GM18520 (cell line): ENCODE measurements around the gene SLC2A6.

Source experiments
- ATAC-seq: cut with Tn5 transposase; IDR thresholded peaks from one replicate; pipeline ENCODE4 v1.9.1; 2021; ENCODE audit not compliant: unreplicated experiment

SLC2A6 gene

DNA sequence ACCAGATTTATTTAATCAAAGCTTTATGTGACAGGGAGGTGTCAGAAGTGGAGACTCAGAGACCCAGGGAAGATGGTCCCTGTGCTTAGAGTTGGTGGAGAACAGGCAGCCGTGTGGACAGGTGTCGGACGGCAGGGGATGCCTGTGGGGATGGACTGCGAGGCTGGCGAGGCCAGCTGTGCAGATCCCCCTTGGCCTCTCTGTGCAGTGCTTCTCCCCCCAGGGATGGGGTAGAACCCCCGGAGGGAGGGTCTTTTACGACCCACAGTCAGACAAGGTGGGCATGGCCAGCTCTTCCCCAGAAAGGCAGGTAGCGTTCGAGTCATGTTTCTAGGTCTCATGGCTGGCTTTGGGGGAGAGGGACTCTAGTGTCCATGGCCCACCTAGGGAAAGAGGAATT lies 4.7 kb upstream of the SLC2A6 start:
- ATAC-seq: no peak

DNA sequence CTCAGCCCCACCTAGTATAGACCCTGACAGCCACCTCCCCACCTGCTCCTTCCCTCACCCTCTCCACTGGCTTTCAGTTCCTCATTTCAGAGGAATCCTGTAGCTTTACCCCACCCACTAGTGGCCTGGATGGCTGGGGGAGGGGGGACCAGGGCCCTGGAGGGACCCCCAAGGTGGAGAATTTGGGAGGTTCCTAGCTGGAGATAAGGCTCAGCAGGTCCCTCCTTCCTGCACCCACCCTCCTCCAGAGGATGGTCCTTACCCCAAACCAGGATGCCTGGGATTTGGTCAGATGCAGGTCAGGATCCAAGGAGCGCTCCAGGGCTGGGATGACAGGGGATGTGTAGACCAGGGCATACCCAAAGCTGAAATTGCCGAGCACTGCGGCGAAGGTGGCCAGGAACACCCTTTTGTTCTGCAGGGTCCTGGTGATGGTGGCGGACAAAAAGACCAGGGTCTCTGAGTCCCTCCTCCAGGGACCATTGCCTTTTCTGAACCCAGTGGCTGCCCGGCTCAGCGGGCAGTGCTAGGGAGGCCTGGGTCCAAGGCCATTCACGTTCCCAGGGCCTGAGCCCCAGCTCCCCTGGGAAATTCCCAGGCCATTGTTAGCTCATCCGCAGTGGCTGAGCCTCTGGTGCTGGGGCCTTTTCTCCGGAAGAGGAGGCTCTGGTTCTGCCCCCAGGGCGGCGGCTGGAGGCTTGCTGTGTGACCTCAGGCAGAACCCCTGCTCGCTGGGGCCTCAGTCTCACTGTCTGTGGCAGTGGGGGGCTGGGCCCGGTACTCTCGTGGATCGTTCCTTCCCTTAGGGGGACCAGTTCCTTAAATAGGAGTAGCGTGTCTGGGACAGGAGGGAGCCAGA lies 678 bp downstream of the SLC2A6 start:
- peak; percentile 5 for ATAC-seq

DNA sequence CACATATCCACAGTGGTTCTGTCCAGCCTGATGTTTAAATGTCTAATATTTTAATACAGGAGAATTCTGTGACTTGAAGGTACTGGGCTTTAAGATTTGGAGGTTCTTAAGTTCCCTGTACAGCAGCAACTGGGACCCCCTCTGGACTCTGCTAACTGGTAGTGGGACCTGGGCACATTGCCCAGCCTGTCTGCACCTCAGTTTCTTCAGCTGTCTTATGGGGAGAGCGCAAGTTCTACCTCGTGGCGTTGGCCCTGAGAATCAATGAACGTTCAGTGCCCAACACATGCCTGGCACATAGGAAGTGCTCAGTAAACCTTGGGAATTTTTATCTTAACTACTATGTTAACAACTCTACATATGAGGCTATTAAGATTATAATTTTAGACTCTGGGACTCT lies 1.4 kb downstream of the SLC2A6 start:
- ATAC-seq: no peak

DNA sequence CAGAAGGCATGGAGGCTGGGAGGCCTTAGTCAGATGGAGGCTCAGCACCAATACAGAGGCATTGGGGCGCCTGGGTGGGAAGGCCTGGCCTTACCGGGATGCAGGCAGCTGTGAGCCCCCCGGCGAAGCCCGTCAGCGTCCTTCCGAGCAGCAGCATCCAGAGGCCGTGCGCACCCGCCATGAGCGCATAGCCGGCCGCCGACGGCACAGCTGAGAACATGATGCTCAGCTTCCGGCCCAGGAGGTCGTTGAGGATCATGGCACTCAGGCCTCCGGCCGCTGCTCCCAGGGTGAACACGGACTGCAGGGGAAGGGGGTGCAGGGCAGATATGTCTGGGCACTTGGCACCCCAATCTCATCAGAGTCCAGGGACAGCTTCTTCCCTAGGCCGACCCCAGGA lies 2.0 kb downstream of the SLC2A6 start:
- ATAC-seq: no peak

DNA sequence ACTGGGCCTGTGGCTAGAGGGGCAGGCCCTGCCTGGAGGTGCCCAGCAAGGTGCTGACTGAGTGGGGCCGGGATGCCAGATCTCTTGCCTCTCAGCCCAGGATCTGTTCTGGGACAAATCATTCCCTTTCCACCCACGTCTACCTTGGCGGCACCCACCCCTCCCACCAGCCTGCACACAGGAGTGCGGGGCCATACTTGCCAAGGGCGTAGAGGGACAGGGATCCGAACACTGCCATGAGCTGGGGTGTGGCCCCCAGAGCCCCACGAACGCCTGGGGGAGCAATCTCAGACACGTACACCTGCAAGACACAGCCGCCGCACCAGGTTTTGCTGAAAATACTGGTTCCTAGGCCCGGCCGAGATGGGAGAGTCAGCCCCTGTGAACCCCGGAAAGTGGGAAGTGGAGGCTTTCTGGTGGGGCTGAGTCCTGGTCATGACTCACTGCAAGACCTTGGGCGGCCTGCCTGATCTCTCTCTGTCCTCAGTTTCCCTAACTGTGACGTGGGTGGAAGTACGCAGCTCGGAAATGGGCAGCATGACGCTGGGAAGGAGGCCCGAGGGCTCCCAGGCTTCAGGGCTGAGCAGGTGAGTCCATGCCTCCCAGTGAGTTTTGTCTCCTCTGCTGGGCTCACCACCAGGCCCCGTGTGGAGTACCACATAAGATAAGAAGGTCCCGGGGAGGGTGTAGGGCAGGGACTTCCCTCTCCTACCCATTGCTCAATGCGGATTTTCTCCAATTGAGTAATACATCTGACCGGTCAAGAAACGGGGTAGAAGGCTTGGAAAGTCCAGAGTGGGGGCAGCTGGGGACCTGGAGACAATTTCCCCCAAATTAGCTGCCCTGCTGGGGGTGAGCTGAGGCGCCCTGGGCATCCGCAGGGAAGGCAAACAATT lies 2.6 kb downstream of the SLC2A6 start:
- no peak for ATAC-seq

DNA sequence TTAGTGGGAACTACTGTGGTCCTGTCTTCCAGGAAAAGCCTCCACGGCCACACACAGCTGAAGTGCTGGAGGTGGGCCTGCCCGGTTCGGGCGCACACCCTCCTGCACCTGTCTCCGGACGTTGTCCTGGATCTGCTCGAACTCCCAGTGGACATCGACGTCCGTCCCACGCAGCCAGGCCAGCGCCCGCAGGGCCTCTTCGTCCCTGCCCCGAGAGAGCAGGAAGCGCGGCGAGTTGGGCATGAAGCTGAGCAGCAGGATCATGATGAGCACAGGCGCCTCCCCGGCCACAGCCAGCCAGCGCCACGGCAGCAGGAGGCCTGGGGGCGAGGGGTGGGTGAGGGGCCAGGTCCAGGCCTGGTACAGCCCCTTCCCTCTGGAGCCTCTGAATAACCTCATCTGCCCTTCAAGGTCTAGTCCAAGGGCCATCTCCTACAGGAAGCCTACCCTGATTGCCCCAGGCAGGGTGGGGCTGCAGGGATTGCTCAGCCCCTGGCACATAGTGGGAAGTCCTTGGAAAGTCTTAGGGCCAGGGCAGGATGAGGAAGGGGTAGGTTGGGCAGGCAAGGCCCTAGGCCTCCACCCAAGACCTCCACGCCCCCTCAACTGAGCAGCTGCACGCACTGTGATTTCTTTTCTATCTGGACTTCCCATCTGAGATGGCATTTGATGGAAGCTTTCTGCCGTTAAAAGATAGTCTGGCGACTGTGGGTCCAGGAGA lies 3.4 kb downstream of the SLC2A6 start:
- ATAC-seq: no peak

DNA sequence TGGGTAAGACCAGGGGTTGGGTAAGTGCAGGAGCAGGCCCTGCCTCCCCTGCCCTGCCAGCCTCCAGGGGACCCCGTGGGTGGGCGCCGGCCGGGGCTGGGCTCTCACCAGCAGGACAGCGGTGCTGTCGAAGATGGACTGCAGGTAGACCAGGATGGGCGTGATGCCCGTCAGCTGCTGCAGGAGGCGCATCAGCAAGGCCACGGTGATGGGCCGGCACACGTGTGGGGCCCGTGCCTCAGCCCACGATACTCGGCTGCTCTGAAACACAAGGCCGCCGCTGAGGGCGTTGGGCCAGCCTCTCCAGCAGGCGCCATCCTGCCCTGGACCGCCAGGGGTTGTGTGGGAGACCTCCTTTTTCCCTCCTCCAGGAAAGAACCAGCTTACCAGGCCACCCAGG lies 4.0 kb downstream of the SLC2A6 start:
- ATAC-seq: no peak

DNA sequence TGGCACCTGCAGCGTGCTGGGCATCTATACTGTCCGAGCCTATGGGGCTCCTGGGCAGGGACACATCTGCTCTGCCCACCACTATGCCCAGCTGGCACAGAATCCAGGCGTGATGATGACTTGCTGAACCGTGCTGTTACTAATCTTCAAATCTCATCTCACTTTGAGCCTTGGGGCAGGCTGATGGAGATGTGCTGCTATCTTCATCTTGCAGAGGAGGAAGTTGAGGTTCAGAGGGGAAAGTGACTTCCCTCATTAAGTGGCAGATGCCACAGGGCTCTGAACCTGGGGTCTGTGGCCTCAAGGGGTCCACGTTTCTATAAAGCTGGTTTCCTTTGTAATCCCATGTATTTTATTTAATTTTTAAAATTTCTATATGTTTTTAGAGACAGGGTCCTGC lies 4.7 kb downstream of the SLC2A6 start:
- ATAC-seq: no peak

DNA sequence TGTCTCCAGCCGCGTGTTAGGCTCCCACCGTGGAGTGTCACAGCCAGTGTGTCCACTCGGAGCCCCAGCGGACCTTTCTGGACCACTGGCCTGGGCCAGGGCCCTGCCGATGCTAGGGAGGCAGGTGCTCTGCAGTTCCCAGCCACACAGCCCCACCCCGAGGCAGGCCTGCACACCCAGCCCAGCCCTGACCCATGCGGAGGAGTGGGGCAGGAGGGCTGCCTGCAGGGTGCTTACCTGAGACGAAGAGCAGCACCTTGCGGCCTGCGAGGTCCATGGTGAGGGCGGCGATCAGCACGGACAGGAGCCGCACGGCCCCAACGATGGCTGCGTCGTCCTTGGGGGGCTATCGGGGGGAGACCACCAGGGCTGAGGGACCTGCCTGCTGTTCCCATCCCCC lies 5.2 kb downstream of the SLC2A6 start:
- no peak for ATAC-seq

DNA sequence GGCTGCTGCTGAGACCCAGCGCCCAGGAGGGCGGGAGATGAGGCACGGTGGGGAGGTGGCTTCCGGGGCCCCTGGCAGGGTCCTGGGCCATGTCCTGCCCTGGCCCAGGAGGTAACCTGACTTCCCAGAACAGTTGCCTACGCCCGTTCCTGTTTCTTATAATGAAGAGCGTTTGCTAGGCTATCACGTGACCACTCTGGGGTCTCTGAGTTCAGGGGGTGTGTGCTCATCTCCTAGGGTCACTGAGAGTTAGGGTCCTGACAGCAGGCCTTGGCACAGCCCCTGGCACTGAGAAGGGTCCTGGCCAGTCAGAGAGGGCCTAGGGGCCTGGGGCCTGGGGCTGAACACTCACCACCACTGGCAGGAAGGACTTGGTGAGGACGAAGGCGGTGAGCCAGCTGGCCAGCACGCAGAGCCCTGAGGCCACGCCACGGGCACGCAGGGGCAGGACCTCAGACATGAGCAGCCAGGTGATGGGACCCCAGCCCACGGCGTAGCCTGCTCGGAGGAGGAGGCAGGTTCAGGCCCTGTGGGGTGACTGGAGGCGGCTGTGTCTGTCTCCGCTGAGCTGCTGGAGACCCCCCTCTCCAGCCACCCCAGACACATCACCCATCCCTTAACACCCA lies 6.0 kb downstream of the SLC2A6 start:
- no peak for ATAC-seq

DNA sequence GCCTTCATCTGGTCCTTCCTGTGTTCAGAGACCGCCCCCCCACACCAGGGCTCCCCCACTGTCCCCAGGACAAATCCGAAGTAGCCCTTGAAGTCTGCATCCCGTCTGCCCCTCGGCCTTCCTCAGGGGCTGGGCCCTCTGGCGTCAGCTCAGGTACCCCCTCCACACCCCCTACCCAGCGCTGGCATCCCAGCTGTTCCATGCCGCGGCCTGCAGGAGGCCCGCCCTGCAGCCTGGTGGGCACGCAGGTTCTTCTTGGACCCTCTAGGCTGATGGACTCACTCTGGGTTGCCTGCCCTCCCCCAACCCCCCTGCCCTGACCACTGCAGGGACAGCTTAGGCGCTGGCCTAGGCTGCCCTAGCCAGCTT lies 6.6 kb downstream of the SLC2A6 start:
- ATAC-seq: no peak

DNA sequence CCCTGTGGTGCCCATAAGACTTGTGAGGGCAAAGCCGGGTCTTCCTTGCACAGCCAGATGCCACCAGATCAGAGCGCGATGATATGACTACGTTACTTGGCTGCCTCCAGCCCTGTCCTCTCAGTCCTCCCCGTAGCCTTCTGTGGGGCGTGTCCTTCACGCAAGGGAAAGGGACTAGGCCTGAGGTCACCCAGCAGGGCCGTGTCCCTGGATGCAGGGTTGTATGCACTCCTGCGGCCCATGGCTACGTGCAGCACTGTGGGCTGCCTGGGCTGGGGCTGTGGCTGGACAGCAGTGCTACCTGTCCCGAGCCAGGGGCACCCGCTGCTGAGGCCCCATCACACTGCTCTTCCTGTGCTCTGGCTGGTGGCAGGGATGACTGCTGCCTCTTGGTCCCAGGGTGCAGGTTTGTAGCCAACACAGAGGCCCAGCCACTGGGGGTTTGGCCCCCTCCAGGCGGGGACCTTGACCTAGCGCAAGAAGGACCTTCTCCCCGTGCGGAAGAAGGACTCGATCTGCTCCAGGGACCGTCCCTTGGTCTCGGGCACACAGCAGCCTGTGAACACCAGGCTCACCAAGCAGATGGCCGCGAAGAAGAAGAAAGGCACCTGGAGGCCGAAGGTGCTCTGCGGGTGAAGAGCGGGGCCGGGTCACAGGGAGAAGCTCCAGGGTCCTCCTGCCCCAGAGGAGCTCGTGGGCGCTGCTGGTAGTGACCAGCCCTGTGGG lies 7.2 kb downstream of the SLC2A6 start:
- no peak for ATAC-seq

DNA sequence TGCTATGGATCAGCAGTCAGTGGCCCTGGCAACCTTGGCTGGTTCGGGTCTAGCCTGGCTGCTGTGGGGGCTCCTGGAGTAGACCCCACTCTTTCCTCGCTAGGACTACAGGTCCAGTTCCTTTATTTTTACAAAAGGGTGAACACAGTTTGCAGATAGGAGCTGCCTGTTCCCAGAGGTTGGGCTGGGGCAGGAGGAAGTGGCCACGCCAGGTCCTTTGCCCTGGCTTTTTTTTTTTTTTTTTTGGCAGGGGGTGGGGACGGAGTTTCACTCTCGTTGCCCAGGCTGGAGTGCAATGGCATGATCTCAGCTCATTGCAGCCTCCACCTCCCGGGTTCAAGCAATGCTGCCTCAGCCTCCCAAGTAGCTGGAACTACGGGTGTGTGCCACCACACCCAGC lies 7.9 kb downstream of the SLC2A6 start:
- no peak for ATAC-seq

DNA sequence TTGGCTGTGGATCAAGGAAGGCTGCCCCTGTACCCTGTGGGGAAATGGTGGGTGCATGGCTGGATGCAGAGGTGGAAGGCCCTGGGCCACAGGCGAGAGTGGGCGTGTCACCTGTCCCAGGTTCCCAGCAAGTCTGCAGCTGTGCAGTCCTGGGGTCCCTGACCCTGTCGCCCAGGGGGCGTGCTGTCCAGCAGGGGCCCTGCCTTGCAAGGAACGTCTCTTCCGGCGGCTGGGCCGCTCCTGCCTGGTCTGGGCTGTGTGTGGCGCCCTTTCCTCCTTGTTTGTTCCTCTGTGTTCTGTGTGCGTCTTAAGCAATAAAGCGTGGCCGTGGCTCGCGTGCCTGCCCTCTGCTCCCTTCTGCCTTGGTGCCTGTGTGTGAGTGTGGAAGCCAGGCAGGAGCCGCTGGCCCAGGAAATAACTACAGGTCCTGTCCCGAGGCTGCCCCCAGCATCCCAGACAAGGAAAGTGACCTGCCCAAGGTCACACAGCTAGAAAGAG lies 8.4 kb downstream of the SLC2A6 start:
- no peak for ATAC-seq

DNA sequence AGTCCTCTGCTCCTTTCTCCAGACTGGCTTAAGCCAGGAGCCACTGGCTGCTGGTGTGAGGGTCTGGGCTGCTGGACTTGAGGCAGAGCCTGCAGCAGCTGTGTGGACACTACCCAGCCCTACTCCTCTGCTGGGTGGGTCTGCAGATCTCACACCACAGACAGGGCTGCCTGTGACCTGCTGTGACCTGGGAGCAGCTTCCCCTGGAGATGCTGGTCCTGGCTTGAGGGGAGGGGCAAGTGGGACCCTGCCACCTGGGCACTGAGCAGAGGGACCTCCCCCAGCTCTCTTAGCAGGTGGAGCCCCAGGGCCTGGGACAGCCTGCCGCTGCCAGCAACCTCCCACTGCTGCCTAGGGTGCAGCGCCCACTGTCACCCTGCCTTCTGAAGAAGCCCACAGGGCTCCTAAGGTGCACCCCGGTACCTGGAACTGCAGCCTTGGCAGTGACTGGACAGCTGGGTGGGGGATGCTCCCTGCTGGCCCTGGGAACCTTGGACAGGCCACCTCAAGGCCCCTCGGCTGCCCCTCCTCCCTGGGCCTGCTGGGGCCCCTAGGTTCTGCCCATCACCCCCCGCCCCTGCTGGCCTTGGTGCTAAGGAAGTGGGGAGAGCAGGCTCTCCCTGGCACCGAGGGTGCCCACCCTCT lies 10.0 kb downstream of the SLC2A6 start:
- ATAC-seq: no peak

DNA sequence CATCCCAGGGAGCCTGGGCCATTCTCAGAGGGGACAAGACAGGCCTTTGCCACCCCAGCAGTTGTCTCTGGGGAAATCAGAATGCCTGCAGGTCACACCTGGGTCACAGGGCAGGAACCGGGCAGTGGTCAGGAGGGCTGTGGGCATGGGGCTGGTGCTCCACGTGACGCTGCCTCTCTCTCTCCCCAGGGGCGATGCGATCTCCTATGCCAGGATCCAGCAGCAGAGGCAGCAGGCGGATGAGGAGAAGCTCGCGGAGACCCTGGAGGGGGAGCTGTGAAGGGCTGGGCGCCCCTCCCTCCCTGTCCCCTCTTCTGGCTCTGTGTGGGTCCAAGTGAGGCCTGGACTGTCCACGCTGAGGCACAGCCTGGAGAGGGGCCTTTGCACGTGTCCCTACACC lies 10.5 kb downstream of the SLC2A6 start:
- ATAC-seq: no peak

DNA sequence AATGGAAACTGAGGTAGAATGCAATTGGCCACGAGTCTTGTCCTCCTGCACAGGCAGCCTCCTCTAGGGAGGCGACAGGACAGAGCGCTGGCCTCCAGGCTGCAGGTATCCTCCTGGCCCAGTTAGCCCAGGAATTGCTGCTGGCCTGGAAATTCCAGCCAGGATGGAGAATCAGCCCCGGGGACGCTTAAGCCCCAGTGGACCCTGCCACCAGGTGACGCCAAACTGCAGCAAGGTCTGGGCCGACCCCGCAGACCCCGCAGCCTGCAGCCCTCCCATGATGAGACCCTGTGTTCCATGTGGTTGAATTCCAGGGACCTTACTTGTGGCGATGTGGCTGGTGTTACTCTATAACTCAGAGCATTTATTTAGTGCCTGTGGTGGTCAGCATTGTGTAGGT lies 11.8 kb downstream of the SLC2A6 start:
- ATAC-seq: no peak

DNA sequence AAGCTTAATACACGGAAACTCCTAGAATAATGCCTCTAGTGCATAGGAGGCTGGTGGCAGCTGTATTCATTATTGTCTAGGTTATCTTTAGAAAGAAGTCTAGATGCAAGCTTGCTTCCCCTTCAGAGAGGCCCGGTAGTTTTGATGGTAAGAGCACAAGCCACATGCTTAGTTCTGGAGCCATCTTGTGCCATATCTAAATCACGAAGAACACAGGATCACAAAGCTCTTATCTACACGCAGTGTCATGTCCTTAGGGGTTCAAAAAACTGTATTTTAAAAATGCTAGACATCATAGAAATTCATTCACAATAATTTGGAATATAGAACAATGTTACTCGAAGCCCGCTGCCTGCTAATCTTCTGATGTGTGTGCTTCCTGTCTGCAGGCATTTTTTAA lies 12.9 kb downstream of the SLC2A6 start:
- no peak for ATAC-seq

DNA sequence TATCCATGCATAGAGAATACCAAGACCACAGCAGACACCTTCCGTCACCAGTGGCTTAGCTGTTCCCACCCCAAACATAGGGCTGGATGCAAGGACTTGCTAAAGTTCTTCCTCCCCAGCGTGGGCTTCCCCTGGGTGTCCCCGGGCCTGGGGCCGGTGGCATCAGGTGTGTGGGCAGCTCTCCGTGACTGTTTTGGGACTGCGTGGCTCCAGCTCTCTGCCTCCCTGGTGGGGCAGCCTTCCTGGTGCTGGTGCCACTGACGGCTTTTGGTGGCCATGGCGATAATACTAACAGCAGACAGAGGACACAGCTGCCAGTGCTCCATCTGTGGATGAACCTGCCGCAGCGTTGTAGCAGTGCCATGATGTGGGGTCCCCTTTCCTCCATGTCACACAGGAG lies 14.3 kb downstream of the SLC2A6 start:
- ATAC-seq: no peak
